T47D (cell line): ENCODE data around the gene TOP2B.
A peak's percentile ranks its signal among the peaks of the same experiment; 100 is the strongest.

Source experiments
- DNase-seq, 2 experiments: peaks; one replicate each; pipeline versions ENCODE4 v3.0.0 to v3.0.0-alpha.2; 2011 to 2012; ENCODE audit warnings: low read depth in 1 of 2, low spot score in 1 of 2
- JUND ChIP-seq: IDR thresholded peaks from 2 replicates; pipeline ENCODE4 v1.6.1; 2012; ENCODE audit warnings: low read depth
- in situ Hi-C: cut with HindIII; loops from 2 replicates; pipeline ENCODE4 v1.10.0; 2016; ENCODE audit warnings: low sequenced_read_pairs, low pct_unique_long_range_greater_than_20kb

Gene TOP2B

DNA sequence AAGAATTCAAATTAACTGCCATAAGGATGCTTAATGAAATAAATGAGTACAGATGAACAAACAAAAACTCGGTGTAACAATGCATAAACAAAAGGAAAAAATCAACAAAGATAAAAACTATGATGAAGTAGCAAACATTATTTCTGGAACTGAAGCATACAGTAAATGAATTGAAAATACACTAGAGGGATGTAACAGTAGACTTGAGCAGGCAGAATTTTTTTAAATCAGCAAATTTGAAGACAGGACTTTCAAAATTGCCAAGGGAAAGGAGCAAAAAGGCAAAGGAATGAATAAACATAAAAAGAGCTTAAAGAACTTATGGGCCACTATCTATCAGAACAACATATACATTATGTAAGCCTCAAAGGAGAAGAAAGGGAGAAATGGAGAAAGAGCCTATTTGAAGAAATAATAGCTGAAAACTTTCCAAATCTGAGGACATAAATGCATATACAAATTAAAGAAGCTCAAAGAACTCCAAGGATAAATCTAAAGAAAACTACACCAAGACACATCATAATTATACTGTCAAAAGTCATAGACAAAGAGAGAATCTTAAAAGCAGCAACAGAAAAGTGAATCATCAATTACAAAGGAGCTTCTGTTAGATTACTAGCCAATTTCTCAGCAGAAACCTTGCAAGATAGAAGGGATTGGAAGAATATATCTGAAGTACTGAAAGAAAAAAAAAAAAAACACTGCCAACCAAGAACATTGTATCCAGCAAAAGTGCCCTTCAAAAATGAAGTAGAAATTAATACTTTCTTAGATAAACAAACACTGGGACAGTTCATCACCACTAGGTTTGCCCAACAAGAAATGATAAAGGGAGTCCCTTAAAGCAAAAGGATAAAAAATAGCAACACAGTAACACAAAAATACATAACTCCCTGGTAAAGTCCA, 15.5 kb downstream of the TOP2B start:
- in situ Hi-C loops, result no loop called here

DNA sequence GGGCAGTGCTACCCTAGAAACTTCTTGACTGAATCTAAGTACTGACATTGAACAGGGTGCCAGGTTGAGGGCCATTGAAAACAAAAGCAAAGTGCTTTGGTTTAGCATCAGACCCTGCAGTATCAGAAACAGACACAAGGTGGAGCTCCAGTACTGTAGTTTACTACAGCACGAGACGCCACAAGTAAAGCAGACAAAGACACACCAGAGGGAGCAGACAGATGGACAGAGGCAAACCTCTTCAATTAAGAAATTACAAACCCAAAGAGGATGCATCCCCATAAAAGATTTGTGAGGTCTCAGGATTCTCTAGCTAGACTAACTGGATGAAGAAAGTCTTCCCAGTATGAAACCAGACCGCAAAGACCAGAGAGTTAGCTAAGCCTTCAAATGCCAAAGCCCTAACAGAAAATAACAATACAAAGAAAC, 16.6 kb downstream of the TOP2B start:
- TF ChIP-seq JUND, result no peak
- peak; percentile 39 to 90 for DNase-seq
- in situ Hi-C loops, result no loop called here

More for the DNA sequence above, 15.5 kb downstream of the TOP2B start:
- TF ChIP-seq JUND, result no peak
- DNase-seq, result no peak

DNA sequence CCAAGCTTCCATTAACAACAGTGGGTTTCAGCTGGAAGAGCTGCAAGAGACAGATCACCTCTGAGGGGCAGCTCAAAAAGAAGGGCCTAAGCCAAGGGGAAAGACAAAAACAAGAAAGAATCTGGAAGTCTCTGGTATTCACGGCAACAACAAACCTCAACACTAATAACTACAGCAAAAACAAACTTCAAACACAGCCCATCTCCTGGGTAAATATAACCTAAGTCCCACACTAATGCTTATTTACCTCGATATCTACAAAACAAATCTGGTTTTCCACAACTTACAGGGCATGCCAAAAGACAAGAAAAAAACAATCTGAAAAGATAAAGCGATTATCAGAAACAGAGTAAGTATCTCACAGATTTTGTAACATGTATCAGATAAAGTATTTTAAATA, 29.7 kb downstream of the TOP2B start:
- DNase-seq, result no peak
- no peak for TF ChIP-seq JUND
- in situ Hi-C loops, result no loop called here

DNA sequence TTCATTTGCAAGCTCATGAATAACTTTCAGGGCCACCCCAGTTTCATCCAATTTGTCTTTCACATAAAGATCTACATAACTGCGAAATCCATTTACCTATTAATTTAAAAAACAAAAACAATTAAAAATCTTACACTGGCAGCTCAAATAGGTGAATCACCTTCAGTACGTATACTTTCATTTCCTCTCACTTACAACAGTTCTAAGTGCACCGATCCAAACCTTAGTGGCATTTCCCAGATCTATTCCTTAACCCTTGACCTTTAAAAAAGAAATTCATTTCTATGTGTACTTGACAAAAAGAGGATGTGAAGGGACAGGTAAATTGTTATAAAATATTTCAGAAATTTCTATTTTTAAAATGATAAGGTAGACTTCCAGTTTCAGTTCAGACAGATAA, 30.8 kb downstream of the TOP2B start:
- no peak for DNase-seq
- TF ChIP-seq JUND, result no peak
- in situ Hi-C loops, result no loop called here

DNA sequence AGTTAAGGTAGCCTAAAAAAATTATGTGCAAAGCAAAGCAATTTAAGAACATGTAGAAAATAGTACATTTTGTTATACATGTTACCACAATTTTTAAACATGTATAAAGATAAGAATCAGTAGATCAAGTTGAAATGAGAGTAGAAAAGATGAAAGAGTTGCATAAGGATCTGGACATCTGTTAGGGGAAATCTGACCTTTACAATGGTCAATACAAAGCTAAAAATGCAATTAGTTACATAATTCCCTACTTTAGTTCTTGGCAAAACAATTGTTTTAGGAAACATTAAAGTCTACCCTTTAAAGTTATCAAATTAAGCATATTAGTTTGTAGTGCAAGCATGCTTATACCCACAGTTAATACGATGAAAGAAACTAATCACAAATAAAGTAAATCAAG, 32.7 kb downstream of the TOP2B start:
- TF ChIP-seq JUND, result no peak
- in situ Hi-C loops, result no loop called here
- no peak for DNase-seq

DNA sequence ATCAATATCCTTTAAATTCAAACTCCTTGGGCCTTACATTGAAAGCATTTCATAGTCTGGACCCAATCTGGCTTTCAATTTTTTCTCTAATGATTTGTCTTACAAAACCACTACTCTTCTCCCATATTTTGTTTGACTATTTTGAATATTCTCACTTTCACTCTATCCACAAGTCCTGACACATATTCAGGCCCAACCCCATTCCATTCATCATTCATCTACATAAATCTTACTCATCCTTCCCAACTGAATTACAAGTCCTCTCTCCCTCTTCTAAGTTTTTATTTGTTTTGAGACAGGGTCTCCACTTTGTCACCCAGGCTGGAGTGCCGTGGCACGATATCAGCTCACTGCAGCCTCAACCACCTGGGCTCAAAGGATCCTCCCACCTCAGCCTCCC, 43.6 kb downstream of the TOP2B start:
- in situ Hi-C loops, result no loop called here
- no peak for TF ChIP-seq JUND

DNA sequence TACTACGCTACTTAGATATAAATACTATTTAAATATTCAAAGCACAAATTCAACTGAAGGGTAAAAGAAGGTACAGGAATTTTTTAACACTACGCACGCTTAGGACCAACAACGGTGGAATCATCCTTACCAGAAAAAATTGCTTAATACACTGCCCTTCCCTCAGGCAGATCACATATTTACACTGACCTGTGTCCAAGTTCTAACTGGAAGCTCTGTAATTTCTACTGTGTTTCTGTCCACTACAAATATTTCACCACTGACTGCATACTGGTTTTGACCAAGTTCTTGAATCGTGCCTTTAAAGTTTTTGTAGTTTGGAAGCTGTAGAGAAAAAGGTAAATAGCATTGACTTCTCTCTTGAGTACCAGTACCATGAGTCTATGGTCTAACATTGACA, 44.2 kb downstream of the TOP2B start:
- no peak for TF ChIP-seq JUND
- in situ Hi-C loops, result no loop called here
- DNase-seq, result no peak

More for the DNA sequence above, 43.6 kb downstream of the TOP2B start:
- no peak for DNase-seq

DNA sequence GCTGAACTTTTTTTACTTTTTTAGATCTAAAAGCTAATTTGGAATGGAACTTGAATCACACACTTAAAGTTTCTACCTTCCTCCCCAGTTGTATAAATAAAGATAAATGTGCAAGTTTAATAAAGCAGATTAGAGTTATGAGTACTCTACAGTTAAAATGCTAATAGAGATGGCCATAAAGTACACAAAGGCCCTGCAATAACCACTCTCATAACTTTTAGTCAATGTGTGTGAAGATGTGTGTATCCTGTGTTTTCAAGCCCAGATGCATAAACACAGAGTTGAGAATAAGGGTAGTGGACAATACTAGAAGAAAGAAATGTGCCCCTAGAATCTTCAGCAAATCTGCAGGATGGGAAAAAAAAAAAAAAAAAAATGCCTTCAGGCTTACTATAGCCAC, 45.3 kb downstream of the TOP2B start:
- no peak for TF ChIP-seq JUND
- no peak for DNase-seq
- in situ Hi-C loops, result no loop called here

DNA sequence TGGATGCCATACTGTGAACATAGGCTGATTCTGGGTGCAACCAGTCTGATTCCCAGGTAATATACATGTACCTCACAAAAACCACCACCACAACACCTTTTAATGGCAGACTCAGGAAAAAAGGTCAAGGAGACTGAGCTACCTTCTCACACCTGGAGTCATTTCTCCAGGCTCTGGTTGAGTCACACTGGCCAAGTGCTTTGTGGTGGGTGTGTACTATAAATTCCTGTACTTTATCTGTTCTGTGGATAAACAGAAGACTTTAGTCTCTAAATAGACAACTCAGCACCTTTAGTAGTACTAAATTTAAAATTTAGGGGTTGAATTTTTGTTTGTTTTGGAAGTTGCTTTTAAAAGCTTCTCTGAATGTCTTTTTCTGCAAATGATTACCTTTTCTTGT, 46.7 kb downstream of the TOP2B start:
- DNase-seq, result no peak
- in situ Hi-C loops, result no loop called here
- TF ChIP-seq JUND, result no peak

DNA sequence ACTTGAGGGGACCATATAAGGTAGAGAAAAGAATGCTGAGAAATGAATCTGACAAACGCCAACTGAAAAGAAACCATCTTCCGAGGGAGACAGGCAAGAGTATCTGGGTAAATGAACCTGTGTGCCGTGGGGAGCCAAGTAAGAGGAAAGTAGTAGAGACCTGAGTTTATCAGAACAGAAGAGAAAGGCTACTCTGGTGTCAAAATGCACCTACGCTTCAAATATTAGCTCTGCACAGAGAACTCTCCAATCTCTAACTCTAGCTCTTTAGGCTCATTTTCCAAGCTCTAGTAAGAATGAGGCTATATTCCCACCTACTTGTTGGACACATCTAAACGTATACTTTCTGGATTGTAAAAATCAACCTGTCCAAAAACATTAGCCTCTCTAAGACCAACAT, 53.5 kb downstream of the TOP2B start:
- no peak for DNase-seq
- in situ Hi-C loops, result no loop called here
- no peak for TF ChIP-seq JUND

DNA sequence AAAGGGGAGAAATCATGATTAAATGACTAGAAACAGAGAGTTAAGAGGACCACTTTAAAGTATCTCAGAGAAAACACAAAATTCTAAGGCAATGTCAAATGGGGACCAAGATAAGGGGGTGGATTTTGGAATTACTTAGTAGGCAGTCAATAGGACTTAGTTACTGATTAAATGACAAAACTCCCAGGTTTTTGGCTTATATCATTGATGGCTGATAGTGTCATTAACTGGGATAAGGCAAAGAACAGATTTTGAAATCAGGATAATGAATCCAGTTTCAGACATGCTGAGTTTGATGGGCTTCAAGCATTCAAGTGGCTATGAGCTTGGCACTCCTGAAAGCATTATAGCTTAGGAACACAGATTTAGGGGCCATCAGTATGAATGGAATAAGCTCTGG, 53.9 kb downstream of the TOP2B start:
- no peak for DNase-seq

DNA sequence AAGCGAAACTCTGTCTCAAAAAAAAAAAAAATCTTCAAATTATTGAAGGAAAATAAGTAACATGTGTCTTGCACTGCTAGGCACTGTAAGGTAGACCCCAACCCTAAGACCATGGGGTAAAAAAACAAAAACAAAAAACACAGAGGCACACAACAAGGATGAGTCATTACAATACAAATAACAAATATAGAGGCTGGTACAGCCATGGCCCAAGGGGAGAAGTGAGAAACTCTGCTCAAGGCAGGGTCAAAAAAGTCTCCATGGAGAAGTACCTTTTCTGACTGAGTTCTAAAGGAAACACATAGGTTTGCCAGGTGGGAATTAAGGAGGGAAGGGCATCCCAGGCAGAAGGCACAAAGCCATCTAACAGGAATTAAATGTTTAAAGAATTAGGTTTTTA, 54.5 kb downstream of the TOP2B start:
- no peak for TF ChIP-seq JUND
- no peak for DNase-seq
- in situ Hi-C loops, result no loop called here

More for the DNA sequence above, 53.9 kb downstream of the TOP2B start:
- no peak for TF ChIP-seq JUND
- in situ Hi-C loops, result no loop called here

DNA sequence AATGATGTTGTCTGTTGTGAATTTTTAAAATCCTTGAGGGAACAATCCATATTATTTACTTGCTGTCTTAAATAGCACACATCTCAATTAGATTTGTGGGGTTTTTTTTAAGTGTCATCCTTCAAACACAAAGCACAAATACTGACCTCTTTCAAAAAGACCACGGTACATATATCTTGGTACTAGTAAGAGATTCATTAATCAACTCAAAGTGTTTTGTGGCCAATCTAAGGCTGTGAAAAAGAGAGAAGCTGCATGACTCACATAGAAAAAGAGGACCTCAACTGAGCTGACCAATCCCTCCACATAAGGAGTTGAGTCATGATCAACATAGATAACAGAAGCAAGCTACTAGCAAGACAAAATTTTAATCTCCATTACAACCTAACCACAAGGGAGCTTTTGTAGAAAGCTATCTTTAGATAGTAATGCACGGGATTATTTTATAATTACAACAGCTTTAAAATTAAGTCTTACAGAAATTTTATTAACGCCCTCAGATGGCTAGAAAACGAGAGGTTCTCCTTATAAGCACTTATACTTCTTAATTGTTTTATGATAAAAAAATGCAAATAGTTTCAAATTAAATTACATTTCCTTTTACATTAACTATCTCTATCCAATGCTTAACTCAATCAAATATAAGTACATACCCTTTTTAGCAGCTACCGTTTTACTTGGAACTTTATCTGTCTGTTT, 60.5 kb downstream of the TOP2B start:
- in situ Hi-C loops, result no loop called here
- no peak for DNase-seq
- no peak for TF ChIP-seq JUND
